Left lung (tissue), 10 donors: ENCODE data around the gene CDC40. TPM values are rescaled to one million over a fixed set of nuclear protein-coding genes. Genes with fewer than 3 reads are reported as not detected.

ENCODE experiments used
- ATAC-seq: fragments of 200-7000 bp; cut with Tn5 transposase; one replicate; pipeline ENCODE4 v1.9.1; 2020; ENCODE audit warnings: moderate library complexity
- DNase-seq, 4 donors: peaks; one replicate each; pipeline ENCODE4 v3.0.0-alpha.2; 2013 to 2020
- H3K27ac ChIP-seq, 2 donors: fragments of 200-600 bp; sonication (generic) in 1 of 2; one replicate each; pipeline versions ENCODE4 v1.5.0 to v1.8.0; 2020 to 2021
- H3K27me3 ChIP-seq, 2 donors: fragments of 200-600 bp; sonication (generic) in 1 of 2; one replicate each; pipeline versions ENCODE4 v1.5.0 to v1.8.0; 2020 to 2021
- H3K36me3 ChIP-seq, 2 donors: fragments of 200-600 bp; sonication (generic) in 1 of 2; one replicate each; pipeline versions ENCODE4 v1.5.0 to v1.8.0; 2020 to 2021
- H3K4me1 ChIP-seq, 2 donors: fragments of 200-600 bp; one replicate each; pipeline ENCODE4 v1.8.0; 2021
- H3K4me3 ChIP-seq, 2 donors: fragments of 200-600 bp; sonication (generic) in 1 of 2; one replicate each; pipeline versions ENCODE4 v1.5.0 to v1.8.0; 2020 to 2021; ENCODE audit warnings: mild to moderate bottlenecking in 1 of 2
- H3K9me3 ChIP-seq, 2 donors: fragments of 200-600 bp; sonication (generic) in 1 of 2; one replicate each; pipeline versions ENCODE4 v1.5.0 to v1.8.0; 2020 to 2021
- intact Hi-C, 2 donors: fragments of 100-400 bp; cut with DNase I; formaldehyde crosslinking; loops; one replicate each; pipeline versions ENCODE4 v1.11.2 to v1.14.2; 2022
- polyA plus RNA-seq, 6 donors: library from polyadenylated mRNA; unstranded; fragments of 120-200 nt; gene quantifications; one replicate each; pipeline ENCODE4 v1.2.1, GENCODE V29; 2013; ENCODE audit not compliant: insufficient read length in 6 of 6
- total RNA-seq, 2 donors: library from RNA; stranded (reverse); fragmentation: NEBNext Ultra II Directional; extraction: Animal tissue kit (Norgen Biotek cat#: 25700); gene quantifications; one replicate each; pipeline ENCODE4 v1.2.1, GENCODE V29; 2021
- TF ChIP-seq, protein P1 (sequence below), 2 donors: fragments of 200-600 bp; sonication (generic) in 1 of 2; IDR thresholded peaks; one replicate each; pipeline versions ENCODE4 v1.5.0 to v1.8.0; 2021; ENCODE audit warnings: antibody characterized with exemption in 2 of 2
- donor health status: DM: no; HTN: yes; CAD: no.
- donor health status: DM: no; HTN: no; CAD: no.

Gene CDC40
- total and polyA plus RNA-seq, 8 donors = 23.4 to 34.5 (median 28.8) TPM

DNA sequence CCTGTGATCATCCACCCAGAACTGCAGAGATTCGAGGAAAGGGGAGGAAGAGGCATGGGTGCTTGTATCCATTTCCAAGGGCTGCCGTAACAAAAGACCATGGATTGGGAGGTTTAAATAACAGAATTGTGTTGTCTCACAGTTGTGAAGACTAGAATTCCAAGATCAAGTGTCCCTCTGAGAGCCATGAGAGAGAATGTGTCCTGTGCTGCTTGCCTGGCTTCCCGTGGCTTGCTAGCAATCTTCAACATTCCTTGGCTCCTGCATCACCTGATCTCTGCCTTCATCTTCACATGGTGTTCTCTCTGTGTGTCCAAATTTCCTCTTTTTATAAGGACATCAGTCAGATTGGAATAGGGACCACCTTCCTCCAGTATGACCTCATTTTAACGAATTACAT is 69.8 kb downstream of the CDC40 start:
- DNase-seq (no peak), ATAC-seq (no peak)
- H3K9me3 ChIP-seq = no peaks in the 10 kb centered on the region
- TF ChIP-seq, protein P1, sequence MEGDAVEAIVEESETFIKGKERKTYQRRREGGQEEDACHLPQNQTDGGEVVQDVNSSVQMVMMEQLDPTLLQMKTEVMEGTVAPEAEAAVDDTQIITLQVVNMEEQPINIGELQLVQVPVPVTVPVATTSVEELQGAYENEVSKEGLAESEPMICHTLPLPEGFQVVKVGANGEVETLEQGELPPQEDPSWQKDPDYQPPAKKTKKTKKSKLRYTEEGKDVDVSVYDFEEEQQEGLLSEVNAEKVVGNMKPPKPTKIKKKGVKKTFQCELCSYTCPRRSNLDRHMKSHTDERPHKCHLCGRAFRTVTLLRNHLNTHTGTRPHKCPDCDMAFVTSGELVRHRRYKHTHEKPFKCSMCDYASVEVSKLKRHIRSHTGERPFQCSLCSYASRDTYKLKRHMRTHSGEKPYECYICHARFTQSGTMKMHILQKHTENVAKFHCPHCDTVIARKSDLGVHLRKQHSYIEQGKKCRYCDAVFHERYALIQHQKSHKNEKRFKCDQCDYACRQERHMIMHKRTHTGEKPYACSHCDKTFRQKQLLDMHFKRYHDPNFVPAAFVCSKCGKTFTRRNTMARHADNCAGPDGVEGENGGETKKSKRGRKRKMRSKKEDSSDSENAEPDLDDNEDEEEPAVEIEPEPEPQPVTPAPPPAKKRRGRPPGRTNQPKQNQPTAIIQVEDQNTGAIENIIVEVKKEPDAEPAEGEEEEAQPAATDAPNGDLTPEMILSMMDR (IDR thresholded peaks at IDR 0.05) = no peak
- intact Hi-C loops = no loop called here
- no peaks in the 10 kb centered on the region for H3K36me3 ChIP-seq
- no peak overlapping the region for H3K4me3 ChIP-seq
- H3K27me3 ChIP-seq = no peaks in the 10 kb centered on the region
- no peaks in the 10 kb centered on the region for H3K4me1 ChIP-seq
- no peak overlapping the region for H3K27ac ChIP-seq

DNA sequence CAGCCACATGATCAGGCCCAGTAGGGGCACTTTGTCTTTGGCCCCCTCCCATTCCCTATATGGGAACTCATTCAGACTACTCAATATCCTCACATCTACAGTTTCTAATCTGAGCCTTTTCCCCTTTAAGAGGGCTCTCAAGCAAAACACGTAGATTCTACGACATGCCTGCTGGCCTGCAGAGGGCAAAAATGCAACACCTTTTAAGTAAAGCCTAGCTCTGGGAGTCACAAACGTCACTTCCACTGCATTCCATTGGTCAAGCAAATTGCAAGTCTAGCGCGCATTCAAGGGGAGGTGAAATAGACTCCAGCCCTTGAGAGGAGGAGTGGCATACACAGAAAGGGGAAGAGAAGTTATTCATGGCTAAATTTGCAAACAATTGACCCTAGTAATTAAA is 70.6 kb downstream of the CDC40 start:
- no peaks in the 10 kb centered on the region for H3K9me3 ChIP-seq
- TF ChIP-seq, protein P1 (IDR thresholded peaks at IDR 0.05) = no peak
- H3K4me1 ChIP-seq = no peaks in the 10 kb centered on the region
- no peaks in the 10 kb centered on the region for H3K36me3 ChIP-seq
- no peak for ATAC-seq
- no peaks in the 10 kb centered on the region for H3K27me3 ChIP-seq
- DNase-seq = no peak
- no peak overlapping the region for H3K27ac ChIP-seq
- intact Hi-C loops = no loop called here
- H3K4me3 ChIP-seq = no peak overlapping the region

DNA sequence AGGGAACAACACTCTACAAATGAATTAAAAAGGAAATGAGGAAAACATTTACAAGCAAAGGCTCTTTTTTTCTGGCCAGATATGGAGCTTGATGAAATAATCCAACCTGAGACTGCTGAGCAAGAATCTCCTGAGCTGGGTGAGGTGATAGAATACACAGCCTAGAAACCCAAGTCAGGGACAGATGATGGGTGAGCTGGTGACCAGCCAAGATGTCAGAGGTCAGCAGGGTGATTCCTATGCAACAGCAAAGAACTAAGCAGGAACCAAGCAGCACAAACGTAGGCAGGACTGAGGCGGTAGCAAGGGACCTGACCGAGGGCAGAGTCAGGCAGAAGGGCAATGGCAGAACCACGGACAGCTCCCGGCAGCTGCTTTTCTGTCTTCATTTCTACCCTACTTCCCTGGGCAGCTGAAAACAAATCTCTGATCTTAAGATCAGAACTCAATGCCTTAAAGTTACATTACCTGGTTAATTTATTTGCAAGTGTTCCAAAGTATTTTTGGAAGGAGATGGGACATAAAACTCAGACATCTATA is 75.1 kb downstream of the CDC40 start:
- peaks cover 0 to 9% of the 10 kb centered on the region in 2 donors for H3K9me3 ChIP-seq
- ATAC-seq (peak; percentile 60), DNase-seq (peak in 2 of 4 donors; percentile 18 to 41)
- no peaks in the 10 kb centered on the region for H3K36me3 ChIP-seq
- H3K4me3 ChIP-seq = no peak overlapping the region
- no peak overlapping the region for H3K27ac ChIP-seq
- TF ChIP-seq, protein P1 (IDR thresholded peaks at IDR 0.05) = no peak
- no peaks in the 10 kb centered on the region for H3K4me1 ChIP-seq
- intact Hi-C loops = no loop called here
- H3K27me3 ChIP-seq = no peaks in the 10 kb centered on the region

DNA sequence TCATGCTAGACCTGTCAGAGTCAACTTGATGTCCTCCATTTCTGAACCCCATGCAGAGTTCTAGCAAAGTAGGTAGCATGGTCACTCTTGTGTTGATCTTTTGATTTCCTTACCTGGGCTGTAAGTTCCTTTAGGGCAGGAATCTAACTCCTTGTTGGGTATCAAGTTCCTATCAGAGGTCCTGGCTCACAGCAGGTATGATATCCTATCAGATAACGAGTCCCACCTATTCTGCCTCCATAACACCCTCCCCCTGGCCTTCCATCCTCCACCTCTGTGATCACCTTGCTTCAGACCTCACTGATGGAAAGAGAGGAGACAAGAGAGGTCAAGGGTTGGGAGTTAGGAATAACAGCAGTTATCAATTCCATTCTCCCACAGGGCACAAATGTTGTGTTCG is 76.1 kb downstream of the CDC40 start:
- Histone ChIP-seq H3K27me3 (no peaks in the 10 kb centered on the region), H3K36me3 (no peaks in the 10 kb centered on the region), H3K27ac (no peak overlapping the region), H3K9me3 (peaks cover 0 to 10% of the 10 kb centered on the region in 2 donors), H3K4me1 (no peaks in the 10 kb centered on the region), H3K4me3 (no peak overlapping the region)
- no peak for DNase-seq
- intact Hi-C loops = no loop called here
- TF ChIP-seq, protein P1 (IDR thresholded peaks at IDR 0.05) = no peak
- ATAC-seq = no peak

DNA sequence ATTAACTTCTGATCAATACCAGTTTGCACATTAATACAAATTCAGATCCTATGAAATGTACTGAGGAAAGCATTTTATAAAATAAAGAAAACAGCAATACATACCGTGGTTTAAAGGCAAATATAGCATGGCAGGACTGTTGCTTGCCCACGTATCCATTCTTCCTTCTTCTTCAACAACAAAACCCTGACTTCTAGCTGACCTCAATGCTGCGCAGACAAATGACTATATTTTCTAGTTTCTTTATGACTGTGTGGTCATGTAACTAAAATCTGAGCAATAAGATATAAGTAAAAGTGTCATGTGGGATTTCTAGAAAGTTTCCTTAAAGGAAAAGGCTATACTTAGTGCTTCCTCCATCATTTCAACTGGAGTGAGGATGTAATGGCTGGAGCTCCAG is 85.0 kb downstream of the CDC40 start:
- TF ChIP-seq, protein P1 (IDR thresholded peaks at IDR 0.05) = no peak
- H3K9me3 ChIP-seq = peaks cover 0 to 4% of the 10 kb centered on the region in 2 donors
- intact Hi-C loops = no loop called here
- DNase-seq = no peak
- no peaks in the 10 kb centered on the region for H3K36me3 ChIP-seq
- no peaks in the 10 kb centered on the region for H3K27me3 ChIP-seq
- no peak for ATAC-seq
- no peak overlapping the region for H3K27ac ChIP-seq
- H3K4me3 ChIP-seq = no peak overlapping the region
- H3K4me1 ChIP-seq = no peaks in the 10 kb centered on the region
